Activated naive CD8-positive, alpha-beta T cell (primary cell): ENCODE results near the gene ITGA3.
"Not testable (repeated sequence)": the region's sequence is repeated elsewhere in the genome, so short reads cannot be mapped to it uniquely, and the experiment has no call there.

Experiments used
- H3K27ac Mint-ChIP-seq: one replicate; pipeline ENCODE4 v1.8.0; 2021; ENCODE audit warnings: mixed read lengths
- H3K27me3 Mint-ChIP-seq: one replicate; pipeline ENCODE4 v1.8.0; 2021; ENCODE audit warnings: mixed read lengths
- H3K36me3 Mint-ChIP-seq: one replicate; pipeline ENCODE4 v1.8.0; 2021; ENCODE audit warnings: mixed read lengths
- H3K4me1 Mint-ChIP-seq: one replicate; pipeline ENCODE4 v1.8.0; 2021; ENCODE audit warnings: low read depth, mixed read lengths
- H3K4me3 Mint-ChIP-seq: one replicate; pipeline ENCODE4 v1.8.0; 2021; ENCODE audit warnings: mild to moderate bottlenecking, mixed read lengths
- H3K9me3 Mint-ChIP-seq: one replicate; pipeline ENCODE4 v1.8.0; 2021; ENCODE audit warnings: low read depth, mixed read lengths

Gene ITGA3

GRCh38 chr17:50052822-50053653, 2.9 kb upstream of the ITGA3 start:
- no peaks in the 10 kb centered on the region for H3K9me3 Mint-ChIP-seq
- H3K27me3 Mint-ChIP-seq: peaks cover 2% of the 10 kb centered on the region
- no peak overlapping the region for H3K27ac Mint-ChIP-seq
- H3K4me3 Mint-ChIP-seq: no peak overlapping the region
- H3K4me1 Mint-ChIP-seq: peaks cover 27% of the 10 kb centered on the region
- no peaks in the 10 kb centered on the region for H3K36me3 Mint-ChIP-seq

GRCh38 chr17:50053654-50053960, 2.3 kb upstream of the ITGA3 start:
- peaks cover 2% of the 10 kb centered on the region for H3K27me3 Mint-ChIP-seq
- no peak overlapping the region for H3K4me3 Mint-ChIP-seq
- no peak overlapping the region for H3K27ac Mint-ChIP-seq
- H3K9me3 Mint-ChIP-seq: no peaks in the 10 kb centered on the region
- H3K4me1 Mint-ChIP-seq: peaks cover 27% of the 10 kb centered on the region
- no peaks in the 10 kb centered on the region for H3K36me3 Mint-ChIP-seq

GRCh38 chr17:50055055-50055425, 870 bp upstream of the ITGA3 start:
- no peaks in the 10 kb centered on the region for H3K9me3 Mint-ChIP-seq
- no peaks in the 10 kb centered on the region for H3K27me3 Mint-ChIP-seq
- peaks cover 27% of the 10 kb centered on the region for H3K4me1 Mint-ChIP-seq
- peak overlapping the region; percentile 54 for H3K27ac Mint-ChIP-seq
- H3K36me3 Mint-ChIP-seq: no peaks in the 10 kb centered on the region
- peak overlapping the region; percentile 86 for H3K4me3 Mint-ChIP-seq

- Mint-ChIP-seq H3K4me1 (peaks cover 18% of the 10 kb centered on the region), H3K27ac (no peak overlapping the region), H3K27me3 (no peaks in the 10 kb centered on the region), H3K9me3 (no peaks in the 10 kb centered on the region), H3K4me3 (peak overlapping the region; percentile 86), H3K36me3 (no peaks in the 10 kb centered on the region)
These were observed 479 bp downstream of the ITGA3 start for GRCh38 chr17:50056217-50056960.

GRCh38 chr17:50056961-50057330, 1.0 kb downstream of the ITGA3 start:
- peaks cover 15% of the 10 kb centered on the region for H3K4me1 Mint-ChIP-seq
- no peaks in the 10 kb centered on the region for H3K36me3 Mint-ChIP-seq
- peak overlapping the region; percentile 86 for H3K4me3 Mint-ChIP-seq
- no peak overlapping the region for H3K27ac Mint-ChIP-seq
- no peaks in the 10 kb centered on the region for H3K9me3 Mint-ChIP-seq
- no peaks in the 10 kb centered on the region for H3K27me3 Mint-ChIP-seq

- Mint-ChIP-seq H3K4me1 (peaks cover 15% of the 10 kb centered on the region), H3K9me3 (no peaks in the 10 kb centered on the region), H3K27ac (peak overlapping the region; percentile 24), H3K4me3 (peak overlapping the region; percentile 86), H3K36me3 (no peaks in the 10 kb centered on the region), H3K27me3 (no peaks in the 10 kb centered on the region)
These were observed 1.6 kb downstream of the ITGA3 start for GRCh38 chr17:50057521-50057991.

GRCh38 chr17:50058296-50058953, 2.5 kb downstream of the ITGA3 start:
- Mint-ChIP-seq H3K36me3 (no peaks in the 10 kb centered on the region), H3K27me3 (no peaks in the 10 kb centered on the region), H3K9me3 (no peaks in the 10 kb centered on the region), H3K4me1 (peaks cover 15% of the 10 kb centered on the region), H3K27ac (no peak overlapping the region), H3K4me3 (no peak overlapping the region)

GRCh38 chr17:50059256-50059655, 3.3 kb downstream of the ITGA3 start:
- Mint-ChIP-seq H3K4me3 (no peak overlapping the region), H3K9me3 (no peaks in the 10 kb centered on the region), H3K4me1 (peaks cover 15% of the 10 kb centered on the region), H3K36me3 (no peaks in the 10 kb centered on the region), H3K27me3 (no peaks in the 10 kb centered on the region), H3K27ac (no peak overlapping the region)

- Mint-ChIP-seq H3K27ac (no peak overlapping the region), H3K4me3 (no peak overlapping the region), H3K9me3 (no peaks in the 10 kb centered on the region), H3K36me3 (no peaks in the 10 kb centered on the region), H3K27me3 (no peaks in the 10 kb centered on the region), H3K4me1 (peaks cover 15% of the 10 kb centered on the region)
These were observed 3.9 kb downstream of the ITGA3 start for GRCh38 chr17:50059759-50060273.

- H3K4me1 Mint-ChIP-seq: peaks cover 10% of the 10 kb centered on the region
- no peaks in the 10 kb centered on the region for H3K27me3 Mint-ChIP-seq
- H3K36me3 Mint-ChIP-seq: no peaks in the 10 kb centered on the region
- H3K9me3 Mint-ChIP-seq: no peaks in the 10 kb centered on the region
- no peak overlapping the region for H3K4me3 Mint-ChIP-seq
- no peak overlapping the region for H3K27ac Mint-ChIP-seq
These were observed 5.2 kb downstream of the ITGA3 start for GRCh38 chr17:50060951-50061712.

- not testable (repeated sequence) for H3K27ac Mint-ChIP-seq, H3K4me1 Mint-ChIP-seq, H3K36me3 Mint-ChIP-seq, H3K9me3 Mint-ChIP-seq, H3K4me3 Mint-ChIP-seq, H3K27me3 Mint-ChIP-seq
These were observed 5.8 kb downstream of the ITGA3 start for GRCh38 chr17:50061713-50062045.

- H3K27me3 Mint-ChIP-seq: no peaks in the 10 kb centered on the region
- H3K27ac Mint-ChIP-seq: no peak overlapping the region
- H3K4me3 Mint-ChIP-seq: no peak overlapping the region
- H3K4me1 Mint-ChIP-seq: peaks cover 5% of the 10 kb centered on the region
- H3K36me3 Mint-ChIP-seq: no peaks in the 10 kb centered on the region
- no peaks in the 10 kb centered on the region for H3K9me3 Mint-ChIP-seq
These were observed 6.7 kb downstream of the ITGA3 start for GRCh38 chr17:50062293-50063243.

- Mint-ChIP-seq H3K36me3 (peaks cover 2% of the 10 kb centered on the region), H3K4me3 (no peak overlapping the region), H3K4me1 (no peaks in the 10 kb centered on the region), H3K27ac (no peak overlapping the region), H3K9me3 (no peaks in the 10 kb centered on the region), H3K27me3 (no peaks in the 10 kb centered on the region)
These were observed 7.8 kb downstream of the ITGA3 start for GRCh38 chr17:50063561-50064252.
